ENCODE data around the gene ABCB8. TPM values are rescaled to one million over a fixed set of nuclear protein-coding genes. Genes with fewer than 3 reads are reported as not detected.

ABCB8 gene
- total and polyA plus RNA-seq, 2 of the 4 experiments (the other 2 are of a cell fraction): 16.3 to 26.8 TPM

DNA sequence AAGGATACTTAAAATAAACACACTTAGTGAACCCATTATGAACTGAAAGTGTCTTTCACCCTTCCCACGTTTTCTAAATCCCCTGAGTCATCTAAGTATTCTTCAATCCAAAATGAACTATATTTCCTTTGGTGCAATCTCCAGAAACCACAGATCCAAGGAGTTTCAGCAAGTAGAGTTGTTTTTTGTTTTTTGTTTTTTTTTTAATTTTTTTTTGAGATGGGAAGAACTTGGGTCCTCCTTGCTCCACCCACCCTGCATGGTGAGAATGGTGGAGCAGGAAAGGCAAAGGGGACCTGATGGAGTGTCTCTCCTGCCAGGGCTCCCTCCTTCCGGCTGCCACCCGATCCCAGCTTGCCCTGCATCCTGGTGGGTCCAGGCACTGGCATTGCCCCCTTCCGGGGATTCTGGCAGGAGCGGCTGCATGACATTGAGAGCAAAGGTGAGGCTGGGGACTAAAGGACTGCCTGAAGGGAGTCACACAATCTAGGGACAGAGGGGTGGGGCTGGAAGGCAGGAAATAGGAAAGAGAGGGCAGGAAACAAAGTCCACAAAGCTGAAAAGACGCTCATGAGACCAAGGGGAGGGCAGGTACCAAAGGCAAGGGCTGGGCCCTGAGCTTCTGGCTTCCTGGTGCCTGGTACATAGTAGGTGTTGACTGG is 16.1 kb upstream of the ABCB8 start:
- no peak overlapping the region for H2BK15ac ChIP-seq (ENCODE audit: low read depth, low read length)
- no peaks in the 10 kb centered on the region for H3K36me3 ChIP-seq (ENCODE audit: control insufficient read depth, insufficient read depth, low read length)
- ATAC-seq (ENCODE audit: low read depth): no peak
- no TSS peak for BruUV-seq (replicated peaks)
- no peaks in the 10 kb centered on the region for H4K20me1 ChIP-seq (ENCODE audit: insufficient read depth, low read length)
- H4K8ac ChIP-seq (ENCODE audit: low read depth in 2 of 2, low read length in 2 of 2): no peak overlapping the region
- H3K4me2 ChIP-seq (ENCODE audit: low read depth, low read length): no peak overlapping the region; the same call in 1 of the 2 replicates
- in situ Hi-C loops (cut with MboI; ENCODE audit: low sequenced_read_pairs): no loop called here
- H3K27me3 ChIP-seq (ENCODE audit: control insufficient read depth, insufficient read depth, low read length): peaks cover 19% of the 10 kb centered on the region; the same call in 1 of the 2 replicates
- no peak overlapping the region for H2BK5ac ChIP-seq (ENCODE audit: low read depth, low read length, poor library complexity, severe bottlenecking)
- peak; percentile 70 for DNase-seq
- intact Hi-C loops (cut with micrococcal nuclease): loop anchor here (5.0 kb wide), 1 partner anchor 100 kb away; no protein-coding TSS in a partner anchor
- H3K9ac ChIP-seq (ENCODE audit: low read depth, low read length): no peak overlapping the region
- dilution Hi-C loops (cut with HindIII; ENCODE audit: low sequenced_read_pairs, unreplicated experiment): no loop called here
- no peak overlapping the region for H2BK20ac ChIP-seq (ENCODE audit: low read depth, low read length)
- H3K14ac ChIP-seq (replicated peaks; ENCODE audit: low read depth, low read length): no peak overlapping the region
- ChIA-PET CTCF (interaction anchor here (0.6 to 1.4 kb wide), 3 partner anchors 16 to 242 kb away, joined by 3 to 5 read pairs (median 3); partner anchors contain the start of gene ABCB8), POLR2A (ENCODE audit: unreplicated experiment) (no interaction called here)
- H3K4me3 ChIP-seq (ENCODE audit: insufficient read depth, low read depth, low read length): no peak overlapping the region
- H3K79me1 ChIP-seq (ENCODE audit: low read depth in 1 of 2, low read length in 2 of 2): no peaks in the 10 kb centered on the region
- no peaks in the 10 kb centered on the region for H3K9me1 ChIP-seq (ENCODE audit: insufficient read depth, low read length)
- H4K91ac ChIP-seq (ENCODE audit: insufficient read depth, low read depth, low read length): no peak overlapping the region
- no peak overlapping the region for H2AK5ac ChIP-seq (ENCODE audit: low read depth, low read length)
- H3K27ac ChIP-seq (ENCODE audit: insufficient read depth, low read length): no peak overlapping the region
- WGBS, 2 experiments (ENCODE audit: extremely low coverage in 2 of 2, insufficient read length in 1 of 2): 100% methylated on average over 1 of the region's 6 CpGs; no CpG with 5 or more reads in 1 of the 2 experiments
- no peak overlapping the region for H3K56ac ChIP-seq (ENCODE audit: extremely low read depth, insufficient read depth, low read length)
- H3K9me3 ChIP-seq (ENCODE audit: control insufficient read depth, insufficient read depth, low read length): no peaks in the 10 kb centered on the region
- H3K4me1 ChIP-seq (ENCODE audit: control insufficient read depth, insufficient read depth, low read length): peaks cover 9% of the 10 kb centered on the region; the same call in 1 of the 2 replicates
- H4K5ac ChIP-seq (ENCODE audit: low read depth, low read length): no peak overlapping the region
- no peak overlapping the region for H3K4ac ChIP-seq (ENCODE audit: low read depth, low read length)
- no peak overlapping the region for H3K23ac ChIP-seq (ENCODE audit: low read depth, low read length)
- no peak overlapping the region for H2AK9ac ChIP-seq (replicated peaks; ENCODE audit: low read depth, low read length, poor library complexity)
- no peak overlapping the region for H2AFZ ChIP-seq (replicated peaks; ENCODE audit: low read length, poor library complexity)
- no peak overlapping the region; the same call in 1 of the 2 replicates for H3K18ac ChIP-seq (ENCODE audit: low read depth, low read length)
- H2BK120ac ChIP-seq (ENCODE audit: low read depth, low read length): no peak overlapping the region
- TF ChIP-seq CEBPB (IDR thresholded peaks at IDR 0.05; ENCODE audit: low read depth, low read length) (0 out of 2 replicates have a peak, but pooled peaks have one; percentile 8), MXI1 (IDR thresholded peaks at IDR 0.05; ENCODE audit: borderline replicate concordance, low read depth, low read length) (no peak), MAZ (IDR thresholded peaks at IDR 0.05; ENCODE audit: borderline replicate concordance, low read depth, low read length) (no peak), SMC3 (IDR thresholded peaks at IDR 0.05; ENCODE audit: low read depth, low read length) (no peak), BHLHE40 (IDR thresholded peaks at IDR 0.05; ENCODE audit: low read depth, low read length) (peak; percentile 45), RAD21 (IDR thresholded peaks at IDR 0.05; ENCODE audit: low read length) (no peak), MAFK (IDR thresholded peaks at IDR 0.05; ENCODE audit: low read depth, low read length) (no peak), FOS (IDR thresholded peaks at IDR 0.05; ENCODE audit: low read depth, low read length) (no peak), NFE2L2 (IDR thresholded peaks at IDR 0.05; ENCODE audit: low read depth, low read length) (peak; percentile 34; the same call in 1 of the 2 replicates), RFX5 (IDR thresholded peaks at IDR 0.05; ENCODE audit: low read depth, low read length) (no peak), RCOR1 (IDR thresholded peaks at IDR 0.05; ENCODE audit: insufficient replicate concordance, low read length) (no peak), POLR2A (IDR thresholded peaks at IDR 0.05; ENCODE audit: low read depth, low read length) (no peak)
- TF ChIP-seq, protein P1, sequence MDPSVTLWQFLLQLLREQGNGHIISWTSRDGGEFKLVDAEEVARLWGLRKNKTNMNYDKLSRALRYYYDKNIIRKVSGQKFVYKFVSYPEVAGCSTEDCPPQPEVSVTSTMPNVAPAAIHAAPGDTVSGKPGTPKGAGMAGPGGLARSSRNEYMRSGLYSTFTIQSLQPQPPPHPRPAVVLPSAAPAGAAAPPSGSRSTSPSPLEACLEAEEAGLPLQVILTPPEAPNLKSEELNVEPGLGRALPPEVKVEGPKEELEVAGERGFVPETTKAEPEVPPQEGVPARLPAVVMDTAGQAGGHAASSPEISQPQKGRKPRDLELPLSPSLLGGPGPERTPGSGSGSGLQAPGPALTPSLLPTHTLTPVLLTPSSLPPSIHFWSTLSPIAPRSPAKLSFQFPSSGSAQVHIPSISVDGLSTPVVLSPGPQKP (IDR thresholded peaks at IDR 0.05; ENCODE audit: borderline replicate concordance, low read depth, low read length): no peak
- TF ChIP-seq, protein P2, sequence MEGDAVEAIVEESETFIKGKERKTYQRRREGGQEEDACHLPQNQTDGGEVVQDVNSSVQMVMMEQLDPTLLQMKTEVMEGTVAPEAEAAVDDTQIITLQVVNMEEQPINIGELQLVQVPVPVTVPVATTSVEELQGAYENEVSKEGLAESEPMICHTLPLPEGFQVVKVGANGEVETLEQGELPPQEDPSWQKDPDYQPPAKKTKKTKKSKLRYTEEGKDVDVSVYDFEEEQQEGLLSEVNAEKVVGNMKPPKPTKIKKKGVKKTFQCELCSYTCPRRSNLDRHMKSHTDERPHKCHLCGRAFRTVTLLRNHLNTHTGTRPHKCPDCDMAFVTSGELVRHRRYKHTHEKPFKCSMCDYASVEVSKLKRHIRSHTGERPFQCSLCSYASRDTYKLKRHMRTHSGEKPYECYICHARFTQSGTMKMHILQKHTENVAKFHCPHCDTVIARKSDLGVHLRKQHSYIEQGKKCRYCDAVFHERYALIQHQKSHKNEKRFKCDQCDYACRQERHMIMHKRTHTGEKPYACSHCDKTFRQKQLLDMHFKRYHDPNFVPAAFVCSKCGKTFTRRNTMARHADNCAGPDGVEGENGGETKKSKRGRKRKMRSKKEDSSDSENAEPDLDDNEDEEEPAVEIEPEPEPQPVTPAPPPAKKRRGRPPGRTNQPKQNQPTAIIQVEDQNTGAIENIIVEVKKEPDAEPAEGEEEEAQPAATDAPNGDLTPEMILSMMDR (conservative IDR thresholded peaks at IDR 0.05; ENCODE audit: low read depth, low read length): no peak
- TF ChIP-seq, protein P3, sequence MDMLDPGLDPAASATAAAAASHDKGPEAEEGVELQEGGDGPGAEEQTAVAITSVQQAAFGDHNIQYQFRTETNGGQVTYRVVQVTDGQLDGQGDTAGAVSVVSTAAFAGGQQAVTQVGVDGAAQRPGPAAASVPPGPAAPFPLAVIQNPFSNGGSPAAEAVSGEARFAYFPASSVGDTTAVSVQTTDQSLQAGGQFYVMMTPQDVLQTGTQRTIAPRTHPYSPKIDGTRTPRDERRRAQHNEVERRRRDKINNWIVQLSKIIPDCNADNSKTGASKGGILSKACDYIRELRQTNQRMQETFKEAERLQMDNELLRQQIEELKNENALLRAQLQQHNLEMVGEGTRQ (IDR thresholded peaks at IDR 0.05; ENCODE audit: low read depth, low read length): no peak
